Measurements from ENCODE around the gene WWOX. TPM values are rescaled to one million over a fixed set of nuclear protein-coding genes. Genes with fewer than 3 reads are reported as not detected.

Gene WWOX
- total and polyA plus RNA-seq, 2 donors (not counting 3 experiments of a cell fraction or from before 2014, with no cell fraction given): 6.2 to 12.5 TPM

GRCh38 chr16:78275420-78275819 lies 176.0 kb downstream of the WWOX start:
- Histone ChIP-seq H3K9me3 (replicated peaks; ENCODE audit: control insufficient read depth, insufficient read depth, low read length) (no peaks in the 10 kb centered on the region), H3K9me1 (replicated peaks; ENCODE audit: control insufficient read depth, extremely low read depth, insufficient read depth, low read length) (no peaks in the 10 kb centered on the region), H2AFZ (ENCODE audit: low read depth, low read length) (no peak overlapping the region), H3K79me2 (ENCODE audit: control insufficient read depth, insufficient read depth, low read length) (no peaks in the 10 kb centered on the region), H3K36me3 (ENCODE audit: control insufficient read depth in 2 of 2, extremely low read depth in 1 of 2, insufficient read depth in 2 of 2, low read length in 2 of 2) (no peaks in the 10 kb centered on the region), H3K9ac (replicated peaks; ENCODE audit: extremely low read depth, insufficient read depth, low read length) (no peak overlapping the region), H4K20me1 (replicated peaks; ENCODE audit: control insufficient read depth, extremely low read depth, insufficient read depth, low read length) (no peaks in the 10 kb centered on the region), H3K4me3 (replicated peaks in 1 of 3; ENCODE audit: insufficient read depth in 1 of 3, low read depth in 1 of 3, low read length in 3 of 3) (no peak overlapping the region), H3K27ac (ENCODE audit: insufficient read depth, low read depth, low read length) (no peak overlapping the region), H3K4me1 (ENCODE audit: control insufficient read depth, extremely low read depth, insufficient read depth, low read length) (no peaks in the 10 kb centered on the region), H3K4me2 (ENCODE audit: insufficient read depth, low read length) (no peak overlapping the region), H3K27me3 (ENCODE audit: control insufficient read depth in 2 of 2, insufficient read depth in 2 of 2, low read length in 2 of 2) (no peaks in the 10 kb centered on the region)
- dilution Hi-C loops (cut with MboI; ENCODE audit: extremely low pct_ligation_motif_present, low sequenced_read_pairs) (no loop called here), intact Hi-C loops (cut with micrococcal nuclease) (no loop called here)
- no peak for TF ChIP-seq POLR2AphosphoS5 (IDR thresholded peaks at IDR 0.05; ENCODE audit: insufficient read depth, low read depth, low read length)
- DNase-seq (ENCODE audit: low read depth, low spot score): no peak
- POLR2A ChIA-PET: no interaction called here
- FAIRE-seq: no peak
- CTCF ChIA-PET: no interaction called here
- no TSS peak for BruUV-seq (replicated peaks)

DNA sequence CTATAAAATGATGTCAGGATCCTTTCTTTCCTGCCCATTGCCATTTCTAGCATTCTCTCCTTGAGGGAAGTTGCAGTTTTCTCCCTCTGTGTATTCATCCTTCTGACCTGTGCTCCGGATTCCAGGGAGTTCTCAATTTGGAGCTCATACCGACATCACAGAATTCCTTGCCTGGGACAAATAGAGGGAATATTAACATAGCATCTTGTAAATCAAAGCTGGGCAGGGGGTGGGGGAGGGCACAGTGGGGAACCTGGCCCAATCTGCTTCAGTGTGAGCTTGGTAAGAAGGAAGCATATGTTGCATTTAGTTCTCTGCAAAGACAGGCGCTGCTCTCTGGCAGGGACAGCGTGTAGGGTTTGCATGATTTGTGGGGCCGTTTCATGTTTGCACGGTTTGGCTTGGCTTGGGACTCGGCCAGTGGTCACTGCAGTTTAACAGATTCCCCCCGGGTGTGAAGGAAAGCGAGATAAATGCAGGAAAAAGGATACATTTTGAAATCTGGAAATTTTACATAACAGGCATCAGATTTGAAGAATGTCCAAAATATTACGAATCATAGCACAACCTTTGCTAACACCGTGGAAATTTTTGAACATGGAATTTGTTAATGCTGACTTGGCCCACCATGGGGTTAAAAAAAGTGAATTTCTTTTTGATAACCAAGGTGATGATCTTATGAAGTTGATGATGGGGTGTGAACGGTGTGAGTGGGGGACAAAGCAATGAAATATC lies 178.0 kb downstream of the WWOX start:
- TF ChIP-seq POLR2AphosphoS5 (IDR thresholded peaks at IDR 0.05; ENCODE audit: insufficient read depth, low read depth, low read length) (no peak), POLR2A (IDR thresholded peaks at IDR 0.05; ENCODE audit: low read depth, low read length) (no peak), GATA2 (IDR thresholded peaks at IDR 0.05; ENCODE audit: insufficient read depth, insufficient read length, low read depth, low read length) (no peak), FOS (IDR thresholded peaks at IDR 0.05; ENCODE audit: borderline replicate concordance, insufficient read depth, low read length) (no peak), MAX (IDR thresholded peaks at IDR 0.05; ENCODE audit: insufficient read depth, insufficient read length) (no peak), MYC (IDR thresholded peaks at IDR 0.05; ENCODE audit: low read depth, low read length) (no peak), JUN (IDR thresholded peaks at IDR 0.05; ENCODE audit: borderline replicate concordance, insufficient read depth, insufficient read length, low read depth) (no peak), EZH2 (IDR thresholded peaks at IDR 0.05; ENCODE audit: borderline replicate concordance, low read depth, low read length, severe bottlenecking) (no peak)
- TF ChIP-seq, protein P1, sequence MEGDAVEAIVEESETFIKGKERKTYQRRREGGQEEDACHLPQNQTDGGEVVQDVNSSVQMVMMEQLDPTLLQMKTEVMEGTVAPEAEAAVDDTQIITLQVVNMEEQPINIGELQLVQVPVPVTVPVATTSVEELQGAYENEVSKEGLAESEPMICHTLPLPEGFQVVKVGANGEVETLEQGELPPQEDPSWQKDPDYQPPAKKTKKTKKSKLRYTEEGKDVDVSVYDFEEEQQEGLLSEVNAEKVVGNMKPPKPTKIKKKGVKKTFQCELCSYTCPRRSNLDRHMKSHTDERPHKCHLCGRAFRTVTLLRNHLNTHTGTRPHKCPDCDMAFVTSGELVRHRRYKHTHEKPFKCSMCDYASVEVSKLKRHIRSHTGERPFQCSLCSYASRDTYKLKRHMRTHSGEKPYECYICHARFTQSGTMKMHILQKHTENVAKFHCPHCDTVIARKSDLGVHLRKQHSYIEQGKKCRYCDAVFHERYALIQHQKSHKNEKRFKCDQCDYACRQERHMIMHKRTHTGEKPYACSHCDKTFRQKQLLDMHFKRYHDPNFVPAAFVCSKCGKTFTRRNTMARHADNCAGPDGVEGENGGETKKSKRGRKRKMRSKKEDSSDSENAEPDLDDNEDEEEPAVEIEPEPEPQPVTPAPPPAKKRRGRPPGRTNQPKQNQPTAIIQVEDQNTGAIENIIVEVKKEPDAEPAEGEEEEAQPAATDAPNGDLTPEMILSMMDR (IDR thresholded peaks at IDR 0.05; ENCODE audit: extremely low read depth in 1 of 2, insufficient read depth in 1 of 2, low read depth in 1 of 2, low read length in 2 of 2): no peak
- ChIA-PET POLR2A (no interaction called here), CTCF (no interaction called here)
- Histone ChIP-seq H3K27me3 (ENCODE audit: control insufficient read depth in 2 of 2, insufficient read depth in 2 of 2, low read length in 2 of 2) (no peaks in the 10 kb centered on the region), H3K9ac (replicated peaks; ENCODE audit: extremely low read depth, insufficient read depth, low read length) (no peak overlapping the region), H3K9me1 (replicated peaks; ENCODE audit: control insufficient read depth, extremely low read depth, insufficient read depth, low read length) (no peaks in the 10 kb centered on the region), H2AFZ (ENCODE audit: low read depth, low read length) (no peak overlapping the region), H3K4me1 (ENCODE audit: control insufficient read depth, extremely low read depth, insufficient read depth, low read length) (no peaks in the 10 kb centered on the region), H3K36me3 (ENCODE audit: control insufficient read depth in 2 of 2, extremely low read depth in 1 of 2, insufficient read depth in 2 of 2, low read length in 2 of 2) (no peaks in the 10 kb centered on the region), H3K4me2 (ENCODE audit: insufficient read depth, low read length) (no peak overlapping the region), H3K4me3 (replicated peaks in 1 of 3; ENCODE audit: insufficient read depth in 1 of 3, low read depth in 1 of 3, low read length in 3 of 3) (no peak overlapping the region), H3K27ac (ENCODE audit: insufficient read depth, low read depth, low read length) (no peak overlapping the region), H3K79me2 (ENCODE audit: control insufficient read depth, insufficient read depth, low read length) (no peaks in the 10 kb centered on the region), H4K20me1 (replicated peaks; ENCODE audit: control insufficient read depth, extremely low read depth, insufficient read depth, low read length) (no peaks in the 10 kb centered on the region), H3K9me3 (replicated peaks; ENCODE audit: control insufficient read depth, insufficient read depth, low read length) (no peaks in the 10 kb centered on the region)
- BruUV-seq (replicated peaks): no TSS peak
- FAIRE-seq: no peak
- intact Hi-C loops (cut with micrococcal nuclease): no loop called here
- dilution Hi-C loops (cut with MboI; ENCODE audit: extremely low pct_ligation_motif_present, low sequenced_read_pairs): no loop called here
- no peak for DNase-seq (ENCODE audit: low read depth, low spot score)
